ACHN (cell line): ENCODE results near the gene CSNK1G3.

Source experiments
- DNase-seq: peaks from one replicate; pipeline ENCODE4 v3.0.0-alpha.2; 2015
- in situ Hi-C: cut with HindIII; loops from 2 replicates; pipeline ENCODE4 v1.10.0; 2017; ENCODE audit warnings: low sequenced_read_pairs, low pct_ligation_motif_present, low pct_unique_long_range_greater_than_20kb

Gene CSNK1G3

DNA sequence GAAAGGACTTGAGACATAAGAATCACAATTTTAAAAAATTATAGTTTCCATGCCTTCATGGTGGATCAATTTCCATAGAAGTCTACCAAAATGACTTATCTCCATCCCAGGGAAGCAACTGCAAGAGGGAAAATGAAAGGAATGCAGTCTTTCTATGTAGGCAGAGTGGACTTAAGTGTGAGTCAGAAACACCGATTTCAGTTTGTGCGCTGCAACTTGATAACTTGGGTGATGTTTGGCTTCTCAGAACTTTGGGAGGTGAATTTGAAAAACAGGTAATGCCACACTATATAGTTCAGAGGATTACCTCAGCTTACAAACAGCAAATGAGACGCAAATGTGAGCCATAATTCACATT, 708 bp upstream of the CSNK1G3 start:
- in situ Hi-C loops = no loop called here
- DNase-seq = peak; percentile 64

DNA sequence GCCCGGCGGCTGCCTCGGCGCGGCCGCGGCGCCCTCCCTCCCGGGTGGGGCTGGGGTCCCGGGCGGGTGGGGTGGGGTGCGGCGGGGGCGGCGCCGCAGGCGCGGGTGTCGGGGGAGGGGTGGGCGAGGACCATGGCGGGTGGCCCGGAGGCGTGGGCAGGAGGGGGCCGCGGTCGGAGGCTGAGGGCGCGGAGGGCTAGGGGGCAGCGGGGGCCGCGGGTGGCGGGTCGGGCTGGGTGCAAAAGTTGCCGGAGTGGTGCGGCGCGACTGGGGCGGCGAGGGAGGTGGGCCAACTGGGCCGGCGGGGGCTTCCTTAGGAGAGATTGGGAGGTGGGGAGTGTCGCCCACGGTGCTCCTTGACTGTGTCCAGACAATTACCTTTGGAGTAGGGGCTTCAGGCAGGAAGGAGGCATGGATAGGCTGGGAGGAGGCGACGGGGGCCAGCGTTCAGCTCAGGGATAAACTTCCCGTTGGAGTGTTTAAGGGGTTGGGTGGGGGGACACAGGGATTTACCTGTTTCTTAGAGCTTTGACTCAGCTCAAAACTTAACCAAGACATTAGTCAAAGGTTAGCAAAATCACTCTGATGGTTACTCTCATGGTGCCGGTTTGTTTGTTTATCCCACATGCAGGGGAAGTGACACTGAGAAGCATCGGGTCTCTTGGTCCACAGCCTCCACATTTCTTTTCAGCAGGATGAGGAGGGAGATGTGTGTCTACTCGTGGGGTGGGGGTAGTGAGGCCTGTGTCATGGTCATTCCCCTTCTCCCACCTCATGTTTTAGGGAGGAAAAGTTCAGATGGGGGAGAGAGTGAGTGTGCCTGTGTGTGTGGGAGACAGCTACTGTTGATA, 859 bp downstream of the CSNK1G3 start:
- DNase-seq = peak; percentile 15
- in situ Hi-C loops = no loop called here

DNA sequence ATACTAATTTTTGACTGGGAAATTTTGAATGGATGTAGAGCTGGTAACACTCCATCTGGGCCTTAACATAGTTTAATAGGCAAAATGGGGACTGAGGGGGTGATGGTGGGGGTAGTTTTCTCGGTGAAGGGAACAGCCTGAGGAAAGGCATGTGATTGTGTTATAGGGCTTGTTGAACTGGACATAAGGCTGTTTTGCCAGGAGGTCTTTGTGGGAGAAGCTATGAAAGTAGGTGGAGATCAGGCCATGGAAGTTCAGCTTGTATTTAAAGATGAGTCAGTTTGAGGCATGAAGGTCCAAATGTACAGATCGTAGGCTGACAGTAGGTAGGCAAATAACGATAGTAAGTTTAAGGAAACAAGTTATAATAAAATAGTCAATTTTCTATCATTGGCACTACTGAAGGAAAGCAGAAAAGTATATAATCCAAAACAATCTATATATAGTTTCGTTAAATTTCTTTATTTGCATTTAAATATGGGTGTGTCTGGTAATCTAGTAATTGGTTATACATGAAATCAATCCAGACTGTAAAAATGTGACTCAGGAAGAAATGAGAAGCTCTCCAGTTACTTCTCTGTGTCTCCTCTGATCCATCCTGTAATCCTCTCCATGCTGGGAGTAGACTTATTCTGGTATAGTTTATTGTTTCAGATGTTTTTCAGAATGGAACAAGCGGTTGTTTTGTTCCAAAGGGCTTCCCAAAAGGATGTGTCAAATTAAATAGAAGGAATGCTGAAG, 2.8 kb downstream of the CSNK1G3 start:
- no peak for DNase-seq
- in situ Hi-C loops = no loop called here

DNA sequence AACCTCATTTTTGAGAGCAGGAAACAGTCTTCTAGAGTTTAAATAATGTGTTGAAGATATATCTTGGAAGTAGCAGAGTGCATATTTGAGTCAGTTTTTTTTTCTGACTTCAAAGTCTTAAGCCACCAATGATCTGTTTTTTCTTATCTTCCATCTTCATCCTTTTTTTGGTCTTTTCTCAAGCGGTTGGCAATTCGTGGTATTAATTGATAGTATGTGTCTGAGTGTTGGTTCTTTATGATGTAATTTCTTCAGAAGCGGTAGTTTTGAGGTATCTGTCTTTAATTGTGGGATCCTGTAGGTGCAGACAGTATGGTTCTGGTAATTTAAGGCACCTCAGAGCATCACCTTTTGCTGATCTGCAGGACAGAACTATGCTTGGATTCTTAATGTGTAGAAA, 3.9 kb downstream of the CSNK1G3 start:
- in situ Hi-C loops = no loop called here

GRCh38 chr5:123517476-123517875, 5.5 kb downstream of the CSNK1G3 start:
- in situ Hi-C loops = no loop called here

More for the DNA sequence above, 3.9 kb downstream of the CSNK1G3 start:
- no peak for DNase-seq

DNA sequence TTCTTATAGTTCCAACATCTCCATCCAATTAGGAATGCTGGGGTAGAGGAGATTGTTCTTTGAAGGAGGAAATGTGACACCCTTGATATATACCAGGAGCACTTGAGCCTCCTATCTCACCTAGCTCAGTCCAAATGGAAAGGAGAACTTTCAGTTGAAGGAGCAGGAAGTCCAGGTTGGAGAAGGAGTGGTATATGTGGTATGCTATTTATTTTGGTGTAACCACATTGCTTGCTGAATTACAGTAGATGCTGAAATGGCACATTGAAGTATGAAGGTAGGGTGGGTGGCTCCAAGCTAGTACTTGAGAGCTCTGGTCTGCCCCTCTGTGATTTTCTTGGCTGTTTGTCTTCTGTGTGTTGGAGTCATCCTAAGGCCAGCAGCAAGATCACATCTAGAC, 6.1 kb downstream of the CSNK1G3 start:
- no peak for DNase-seq
- in situ Hi-C loops = no loop called here

More at GRCh38 chr5:123517476-123517875, 5.5 kb downstream of the CSNK1G3 start:
- no peak for DNase-seq

DNA sequence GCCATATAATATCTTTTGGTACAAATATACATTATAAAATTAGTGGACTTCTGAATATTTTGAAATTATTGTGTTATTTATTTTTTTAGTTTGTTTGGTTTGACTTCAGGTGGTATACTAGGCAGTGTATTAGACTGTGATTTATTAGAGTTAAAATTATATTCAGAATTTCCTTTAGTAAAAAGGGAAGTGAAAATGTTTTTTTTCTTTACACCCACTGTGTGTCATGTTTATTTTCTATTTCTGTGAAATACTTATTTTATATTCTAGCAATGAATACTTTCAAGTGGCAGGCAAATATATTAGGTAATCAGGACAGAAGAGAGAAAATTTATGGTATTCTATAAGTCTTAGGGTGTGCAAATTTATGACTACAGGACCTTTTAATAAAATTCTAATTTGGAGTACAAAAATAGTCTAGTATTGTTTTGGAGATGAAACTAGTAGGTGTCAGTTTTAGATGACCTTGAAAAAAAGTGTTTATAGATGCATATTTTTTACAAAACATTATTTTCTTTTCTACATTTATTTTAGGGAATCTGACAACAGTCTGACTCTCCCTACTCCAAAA, 8.8 kb downstream of the CSNK1G3 start:
- DNase-seq = no peak
- in situ Hi-C loops = no loop called here

DNA sequence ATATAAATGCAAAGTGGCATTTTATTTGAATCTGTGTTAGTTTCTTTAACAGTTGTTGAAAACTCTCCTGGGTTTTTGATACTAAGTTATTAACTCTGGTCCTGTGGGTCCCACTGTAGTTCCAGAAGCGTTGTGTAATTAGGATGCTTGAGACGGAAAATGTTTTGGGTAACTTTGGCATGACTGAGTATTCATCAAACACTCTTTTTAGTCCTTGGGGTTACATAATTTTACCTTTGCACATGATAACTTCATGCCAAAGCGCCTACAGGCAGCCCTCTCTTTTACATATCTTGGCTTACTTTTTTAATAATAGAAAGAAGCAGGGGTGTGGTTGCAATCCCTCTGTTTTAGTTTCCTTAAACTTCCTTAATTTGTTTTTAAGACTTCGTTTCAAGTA, 12.2 kb downstream of the CSNK1G3 start:
- in situ Hi-C loops = no loop called here
- no peak for DNase-seq

DNA sequence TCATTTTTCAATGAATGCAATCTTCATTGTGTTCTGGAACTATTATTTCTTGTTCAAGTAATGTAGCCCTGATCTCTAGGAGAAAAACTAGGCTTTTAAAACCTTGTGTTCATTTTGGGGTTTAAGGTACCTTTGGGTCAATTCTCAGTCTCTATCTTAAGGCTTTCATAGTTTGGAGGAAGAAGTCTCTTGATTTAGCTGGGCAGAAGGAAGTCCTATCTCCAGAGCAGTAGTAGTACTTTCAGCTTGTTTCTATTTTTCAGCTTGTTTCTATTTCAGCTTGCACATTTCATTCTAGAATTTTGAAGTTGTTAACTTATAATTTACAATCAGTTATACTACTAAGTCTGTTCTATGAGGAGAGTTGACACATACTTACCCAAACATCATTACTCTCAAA, 15.2 kb downstream of the CSNK1G3 start:
- in situ Hi-C loops = no loop called here
- DNase-seq = no peak

DNA sequence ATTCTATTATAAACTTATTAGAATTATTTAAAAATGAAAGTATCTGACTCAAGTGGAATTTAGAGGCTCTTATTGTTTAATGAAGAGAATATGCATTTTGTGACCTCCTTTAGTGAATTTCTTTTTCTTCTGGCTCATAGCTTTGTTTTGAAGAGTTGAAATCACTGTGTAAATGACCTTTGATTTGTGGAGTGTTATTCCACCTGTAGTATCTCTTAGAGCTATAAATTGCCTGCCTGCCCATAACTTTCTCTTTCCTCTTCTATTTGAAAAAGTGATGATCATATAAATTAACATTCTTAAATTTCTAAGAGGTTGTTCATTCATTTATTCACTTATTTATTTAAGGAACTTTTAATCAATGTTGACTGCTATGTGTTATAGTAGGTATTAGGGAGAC, 16.1 kb downstream of the CSNK1G3 start:
- in situ Hi-C loops = no loop called here
- no peak for DNase-seq

DNA sequence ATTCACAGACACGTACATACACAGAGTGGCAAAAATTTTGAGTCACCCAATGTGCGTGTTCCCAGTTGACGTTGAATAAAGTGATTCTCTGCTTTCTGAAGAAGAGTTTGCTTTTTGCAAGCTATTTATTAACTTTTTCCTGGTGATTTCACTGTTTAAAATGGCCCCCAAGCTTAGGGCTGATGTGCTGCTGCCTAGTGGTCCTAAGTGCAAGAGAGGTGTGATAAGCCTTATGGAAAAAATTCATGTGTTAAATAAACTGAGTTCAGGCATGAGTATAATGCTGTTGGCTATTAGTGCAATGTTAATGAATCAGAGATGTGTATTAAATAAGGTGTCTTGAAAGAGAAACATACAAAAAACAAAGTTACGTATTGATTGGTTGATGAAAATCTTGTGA, 16.9 kb downstream of the CSNK1G3 start:
- in situ Hi-C loops = no loop called here
- DNase-seq = peak; percentile 47

DNA sequence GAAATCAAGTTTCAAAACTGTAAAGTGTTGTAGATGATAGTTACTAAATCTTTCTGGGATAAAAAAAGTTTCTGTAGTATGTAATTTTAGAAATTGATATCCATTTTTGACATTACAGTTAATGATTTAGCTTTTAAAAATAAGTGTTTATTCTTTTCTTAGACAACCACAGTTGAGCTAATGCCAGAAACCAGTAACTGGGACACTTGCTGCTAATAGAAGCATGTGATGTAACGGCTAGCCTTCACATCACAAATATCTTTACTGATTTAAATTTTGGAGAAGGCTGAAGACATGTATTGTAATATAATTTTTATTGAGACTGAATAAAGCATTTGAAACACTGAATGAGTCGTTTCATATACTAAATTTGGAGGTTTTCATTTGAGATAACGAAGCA, 18.8 kb downstream of the CSNK1G3 start:
- no peak for DNase-seq
- in situ Hi-C loops = no loop called here

DNA sequence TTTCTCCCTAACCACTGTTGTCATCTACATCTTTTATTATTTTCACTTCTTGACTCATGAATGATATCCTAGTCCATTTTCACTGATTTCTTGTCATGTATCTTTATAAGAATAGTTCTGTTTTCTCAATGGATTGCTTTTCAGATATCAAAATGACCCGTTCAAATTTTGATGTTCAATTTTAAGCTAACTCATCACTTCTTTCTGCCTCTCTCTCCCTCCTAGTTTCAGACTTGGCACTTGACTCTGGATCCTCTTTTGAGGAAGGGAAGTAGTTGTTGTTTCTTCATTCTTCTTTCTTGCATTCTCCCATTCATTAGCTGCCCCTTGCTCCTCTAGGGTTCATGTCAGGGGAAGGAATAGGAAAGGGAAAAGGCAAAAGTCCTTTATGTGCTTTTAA, 23.7 kb downstream of the CSNK1G3 start:
- in situ Hi-C loops = no loop called here
- DNase-seq = no peak

DNA sequence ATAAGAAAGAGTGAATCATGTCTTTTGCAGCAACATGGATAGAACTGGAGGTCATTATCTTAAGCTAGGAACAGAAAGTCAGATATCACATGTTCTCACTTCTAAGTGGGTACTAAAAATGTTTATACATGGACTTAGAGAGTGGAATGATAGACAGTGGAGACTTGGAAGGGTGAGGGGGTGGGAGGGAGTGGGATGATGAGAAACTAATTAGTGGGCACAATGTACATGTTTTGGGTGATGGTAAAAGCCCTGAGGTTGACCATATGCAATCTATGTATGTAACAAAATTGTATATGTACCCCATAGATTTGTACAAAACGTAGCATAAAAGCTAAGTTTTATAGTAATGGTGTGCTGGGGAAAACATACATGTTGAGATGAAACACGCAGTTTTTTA, 25.3 kb downstream of the CSNK1G3 start:
- in situ Hi-C loops = no loop called here
- DNase-seq = no peak

GRCh38 chr5:123537845-123538244, 25.9 kb downstream of the CSNK1G3 start:
- in situ Hi-C loops = no loop called here
- DNase-seq = no peak

- in situ Hi-C loops = no loop called here
- DNase-seq = peak; percentile 1
Observed at GRCh38 chr5:123538670-123539459, 26.9 kb downstream of the CSNK1G3 start.

GRCh38 chr5:123540534-123540933, 28.6 kb downstream of the CSNK1G3 start:
- DNase-seq = no peak

DNA sequence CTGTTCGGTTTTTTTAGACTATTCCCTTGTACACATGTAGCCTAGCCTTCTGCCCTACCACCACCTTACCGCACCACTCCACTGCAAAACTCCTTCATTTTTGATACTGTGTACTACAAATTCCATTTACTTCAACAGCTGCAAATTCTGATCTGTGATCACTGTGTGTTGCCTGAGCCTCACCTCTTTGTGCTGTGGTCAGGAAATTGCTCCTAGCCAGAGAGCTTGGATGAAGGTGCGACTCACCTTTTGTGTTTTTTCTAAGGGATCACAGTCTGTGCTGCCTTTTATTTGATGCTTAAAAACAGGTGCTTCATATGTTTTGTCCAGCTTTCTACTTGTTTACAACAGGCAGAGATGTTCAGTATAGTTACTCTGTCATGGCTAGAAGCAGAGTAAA, 31.5 kb downstream of the CSNK1G3 start:
- no peak for DNase-seq
- in situ Hi-C loops = no loop called here

More at GRCh38 chr5:123540534-123540933, 28.6 kb downstream of the CSNK1G3 start:
- in situ Hi-C loops = no loop called here

GRCh38 chr5:123545506-123545905, 33.5 kb downstream of the CSNK1G3 start:
- in situ Hi-C loops = no loop called here
- peak; percentile 34 for DNase-seq
